Sciatic nerve (tissue), 2 donors: ENCODE data around the gene PNMA6E. TPM values are rescaled to one million over a fixed set of nuclear protein-coding genes. Genes with fewer than 3 reads are reported as not detected.
A peak's percentile ranks its signal among the peaks of the same experiment; 100 is the strongest.
"Not testable (repeated sequence)": the region's sequence is repeated elsewhere in the genome, so short reads cannot be mapped to it uniquely, and the experiment has no call there.

Experiments used
- ATAC-seq: fragments of 200-7000 bp; cut with Tn5 transposase; one replicate; pipeline ENCODE4 v1.9.1; 2020; ENCODE audit warnings: mild to moderate bottlenecking, moderate library complexity
- DNase-seq: peaks from one replicate; pipeline ENCODE4 v3.0.0-alpha.2; 2020; ENCODE audit warnings: low spot score
- intact Hi-C: fragments of 100-400 bp; cut with DNase I; formaldehyde crosslinking; loops from one replicate; pipeline ENCODE4 v1.14.2; 2022
- total RNA-seq: library from RNA; stranded (reverse); fragmentation: NEBNext Ultra II Directional; extraction: Animal tissue kit (Norgen Biotek cat#: 25700); gene quantifications from one replicate; pipeline ENCODE4 v1.2.1, GENCODE V29; 2021
- donor health status: DM: no; HTN: no; CAD: no.
- donor health status: DM: no; HTN: no; CAD: no.

PNMA6E gene
- total RNA-seq, 1 donor from 2014 or later = not detected

DNA sequence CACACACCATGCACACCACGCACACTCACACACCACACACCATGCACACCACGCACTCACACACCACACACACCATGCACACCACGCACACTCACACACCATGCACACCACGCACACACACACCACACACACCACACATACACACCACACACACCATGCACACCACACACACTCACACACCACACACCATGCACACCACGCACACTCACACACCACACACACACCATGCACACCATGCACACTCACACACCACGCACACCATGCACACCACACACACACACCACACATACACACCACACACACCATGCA is 11.7 kb downstream of the PNMA6E start:
- intact Hi-C loops, DNase-seq, ATAC-seq: not testable (repeated sequence)

DNA sequence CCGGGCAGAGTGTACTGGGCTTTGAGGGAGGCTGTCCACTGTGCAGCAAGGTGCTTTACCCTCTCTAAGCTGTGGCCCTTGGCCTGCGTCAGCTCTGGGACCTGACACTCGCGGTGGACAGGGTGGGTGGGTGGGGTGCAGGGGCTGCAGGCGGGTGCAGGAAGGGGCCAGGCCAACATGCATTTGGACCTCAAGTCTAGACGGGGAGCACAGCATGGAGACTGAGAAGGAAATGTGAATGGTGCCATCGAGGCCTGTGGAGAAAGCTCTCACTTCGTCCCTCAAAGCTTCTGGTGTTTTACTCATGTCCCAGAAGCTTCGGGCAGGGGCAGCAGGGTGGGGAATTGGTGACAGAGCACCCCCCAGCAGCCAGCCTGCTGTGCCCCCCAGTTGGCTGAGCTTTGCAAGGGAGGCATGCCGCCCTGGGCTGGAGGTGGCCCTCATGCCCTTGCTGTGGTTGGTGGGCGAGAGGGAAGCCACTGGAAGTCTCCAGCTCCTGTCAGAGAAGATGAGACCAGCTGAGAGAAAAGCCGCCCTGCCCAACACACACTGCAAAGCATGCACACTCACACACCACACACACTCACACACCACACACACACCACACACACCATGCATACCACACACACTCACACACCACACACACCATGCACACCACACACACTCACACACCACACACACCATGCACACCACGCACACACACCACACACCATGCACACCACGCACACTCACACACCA is 12.3 kb downstream of the PNMA6E start:
- no peak for ATAC-seq
- DNase-seq = no peak
- intact Hi-C loops = no loop called here

DNA sequence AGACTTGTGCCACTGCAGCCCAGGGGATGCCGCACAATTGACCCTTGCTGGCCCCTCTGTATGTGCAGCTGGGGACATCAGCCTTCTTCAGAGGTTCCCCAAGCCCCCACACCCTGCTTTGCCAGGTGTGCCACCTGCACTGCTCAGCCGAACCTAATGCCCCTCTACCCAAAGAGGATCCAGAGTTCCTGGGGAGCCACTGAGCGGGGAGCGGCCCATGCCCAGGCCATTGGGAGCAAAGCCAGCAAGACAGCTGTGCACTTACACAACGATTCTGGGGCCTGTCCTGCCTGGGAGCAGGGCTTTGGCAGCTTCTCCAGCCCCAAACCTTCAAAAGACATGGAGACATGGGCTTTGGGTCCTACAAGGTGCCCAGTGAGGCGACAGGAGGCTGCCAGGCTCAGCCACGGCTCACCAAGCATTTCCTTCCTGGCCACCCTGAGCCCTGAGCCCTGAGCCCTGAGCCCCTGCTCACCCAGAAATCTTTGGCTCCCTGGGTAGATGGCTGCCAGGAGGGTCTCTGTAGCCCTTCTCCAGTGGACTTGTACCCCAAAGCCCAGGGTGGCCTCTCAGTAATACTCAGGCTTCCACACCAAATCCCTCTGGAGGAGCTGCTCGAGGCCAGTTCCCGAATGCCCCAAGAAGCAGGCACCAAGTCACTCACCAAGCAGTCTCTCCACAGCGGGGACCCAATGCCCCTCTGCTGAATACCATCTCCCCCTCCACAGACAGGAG is 13.0 kb downstream of the PNMA6E start:
- DNase-seq (no peak), ATAC-seq (no peak)
- intact Hi-C loops = no loop called here

DNA sequence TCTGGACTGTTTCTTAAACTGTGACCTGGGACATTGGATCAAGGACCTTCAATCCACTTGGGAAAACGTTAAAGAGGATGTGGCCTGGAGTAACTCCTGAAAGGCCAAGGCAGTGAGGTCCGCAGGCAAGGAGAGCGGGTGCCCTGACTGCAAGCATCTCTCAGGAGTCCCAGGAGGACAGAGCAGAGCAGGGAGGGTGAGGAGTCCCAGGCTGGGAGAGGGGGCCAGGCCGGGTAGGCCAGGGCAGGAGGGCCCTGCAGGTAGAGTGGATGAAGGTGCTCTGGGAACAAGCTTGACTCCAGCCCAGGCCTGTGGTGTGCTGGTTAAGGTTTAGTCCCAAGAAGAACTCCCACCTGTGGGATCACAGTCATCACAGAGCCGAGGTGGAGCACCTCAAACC is 13.8 kb downstream of the PNMA6E start:
- intact Hi-C loops = no loop called here
- no peak for DNase-seq
- ATAC-seq = no peak

DNA sequence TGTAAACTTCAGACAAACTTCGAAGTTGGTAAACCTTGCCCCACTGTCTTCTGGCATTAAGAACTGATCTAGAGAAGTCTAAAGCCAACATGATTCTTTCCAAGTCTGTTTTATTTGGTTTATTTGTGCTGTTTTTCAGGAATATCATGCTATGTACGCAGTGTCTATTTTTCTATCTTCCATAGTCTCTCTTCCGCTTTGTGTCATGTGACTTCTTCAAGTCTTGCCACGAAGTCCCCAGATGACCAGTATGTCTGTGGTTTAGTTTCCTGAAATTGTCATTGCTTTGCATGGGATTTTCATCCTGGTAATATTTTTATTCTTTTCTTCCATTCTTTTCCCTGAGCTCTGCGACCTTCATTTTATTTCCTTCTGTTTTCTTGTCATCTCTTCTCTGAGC is 15.1 kb downstream of the PNMA6E start:
- intact Hi-C loops = no loop called here
- no peak for DNase-seq
- ATAC-seq = no peak

DNA sequence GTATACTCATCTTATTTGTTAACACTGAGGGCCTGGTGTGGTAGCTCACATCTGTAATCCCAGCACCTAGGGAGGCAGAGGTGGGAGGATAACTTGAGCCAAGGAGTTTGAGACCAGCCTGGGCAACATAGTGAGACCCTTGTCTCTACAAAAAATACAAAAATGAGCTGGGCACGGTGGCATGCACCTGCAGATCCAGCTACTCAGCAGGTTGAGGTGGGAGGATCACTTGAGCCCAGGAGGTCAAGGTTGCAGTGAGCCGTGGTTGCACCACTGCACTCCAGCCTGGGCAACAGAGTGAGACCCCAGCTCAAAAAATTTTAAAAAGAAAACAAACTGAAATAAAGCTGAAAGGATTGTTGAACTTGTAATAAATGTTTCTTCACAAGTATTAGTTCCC is 16.2 kb downstream of the PNMA6E start:
- intact Hi-C loops, DNase-seq, ATAC-seq: not testable (repeated sequence)

DNA sequence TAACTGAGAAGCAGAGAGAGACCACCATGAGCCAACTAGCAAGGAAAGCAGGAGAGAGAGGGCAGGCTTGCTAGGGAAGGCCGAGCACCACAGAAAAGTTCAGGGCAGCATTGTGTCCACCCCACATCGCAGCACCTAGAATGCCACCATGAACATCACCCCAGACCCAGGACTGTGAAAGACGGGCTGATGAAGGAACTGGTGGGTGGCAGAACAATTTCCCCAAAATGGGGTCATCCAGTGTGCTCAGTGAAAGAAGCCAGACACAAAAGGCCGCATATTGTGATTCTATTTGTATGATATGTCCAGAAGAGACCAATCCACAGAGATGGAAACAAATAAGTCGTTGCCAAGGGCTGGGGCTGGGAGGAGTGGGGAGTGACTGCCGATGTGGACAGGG is 16.8 kb downstream of the PNMA6E start:
- ATAC-seq (no peak), DNase-seq (no peak)
- intact Hi-C loops = no loop called here

DNA sequence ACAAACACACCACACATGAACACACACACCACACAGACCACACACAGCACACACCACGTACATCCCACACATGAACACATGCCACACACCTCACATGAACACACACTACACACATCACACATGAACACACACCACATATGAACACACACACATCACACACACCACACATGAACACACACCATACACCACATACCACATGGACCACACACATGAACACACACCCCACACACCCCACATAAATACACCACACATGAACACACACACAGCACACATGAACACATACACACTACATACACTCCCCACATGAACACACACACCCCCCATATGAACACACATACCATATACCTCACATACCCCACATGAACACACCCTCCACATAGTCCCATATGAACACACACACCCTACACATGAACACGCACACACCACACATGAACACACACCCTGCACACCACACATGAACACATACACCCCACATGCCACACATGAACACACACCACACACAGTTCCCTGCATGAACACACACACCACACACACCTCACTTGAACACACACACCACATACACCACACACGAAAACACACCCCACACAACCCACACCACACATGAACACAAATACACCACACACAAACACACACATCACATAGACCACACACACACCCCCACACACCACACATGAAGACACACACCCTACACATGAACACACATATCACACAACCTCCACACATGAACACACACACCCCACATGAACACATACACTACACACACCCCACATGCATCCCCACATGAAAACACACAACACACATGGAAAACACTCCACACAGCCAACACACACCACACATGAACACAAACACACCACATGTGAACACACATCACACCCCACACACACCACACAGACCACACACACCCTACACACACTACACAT is 18.3 kb downstream of the PNMA6E start:
- DNase-seq = no peak
- intact Hi-C loops = no loop called here
- no peak for ATAC-seq

DNA sequence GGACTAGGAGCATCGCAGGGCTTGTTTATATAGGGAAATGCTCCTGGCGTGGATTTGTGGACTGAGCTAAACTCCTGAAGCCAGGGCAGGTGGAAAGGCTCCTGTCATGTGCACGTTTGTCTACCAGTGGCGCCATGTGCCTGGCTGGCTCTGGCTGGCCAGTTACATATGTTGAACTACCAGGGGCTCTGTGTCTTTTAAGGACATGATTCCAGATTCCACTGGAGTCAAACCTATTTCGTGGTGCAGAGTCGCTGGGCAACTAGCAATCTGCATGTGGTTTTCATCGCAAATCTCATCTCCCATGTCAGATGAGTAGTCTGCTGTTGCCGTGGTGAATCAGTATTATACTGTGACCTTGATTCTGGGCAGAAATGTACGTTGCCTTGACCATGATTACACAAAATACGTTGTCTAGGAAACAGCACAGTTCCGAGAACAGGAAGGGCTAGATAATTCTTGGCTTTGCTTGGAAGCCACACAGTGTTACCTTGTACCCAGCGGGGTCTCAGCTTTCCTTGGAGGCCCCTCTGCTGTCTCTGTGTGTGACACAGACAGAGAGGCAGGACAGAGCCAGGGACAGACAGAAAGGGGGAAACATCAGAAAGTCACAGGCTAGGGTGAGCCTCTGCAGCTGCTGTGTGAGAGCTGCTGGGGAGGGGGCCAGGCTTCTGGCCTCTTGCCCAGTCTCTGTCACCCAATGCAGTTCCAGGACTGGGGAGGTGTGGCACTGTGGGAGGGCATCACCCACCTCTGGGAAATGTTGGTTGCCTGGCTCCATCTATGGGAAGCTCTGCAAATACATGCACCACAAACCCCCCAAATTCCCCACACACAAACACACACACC is 19.2 kb downstream of the PNMA6E start:
- intact Hi-C loops = no loop called here
- peak; percentile 71 for ATAC-seq

DNA sequence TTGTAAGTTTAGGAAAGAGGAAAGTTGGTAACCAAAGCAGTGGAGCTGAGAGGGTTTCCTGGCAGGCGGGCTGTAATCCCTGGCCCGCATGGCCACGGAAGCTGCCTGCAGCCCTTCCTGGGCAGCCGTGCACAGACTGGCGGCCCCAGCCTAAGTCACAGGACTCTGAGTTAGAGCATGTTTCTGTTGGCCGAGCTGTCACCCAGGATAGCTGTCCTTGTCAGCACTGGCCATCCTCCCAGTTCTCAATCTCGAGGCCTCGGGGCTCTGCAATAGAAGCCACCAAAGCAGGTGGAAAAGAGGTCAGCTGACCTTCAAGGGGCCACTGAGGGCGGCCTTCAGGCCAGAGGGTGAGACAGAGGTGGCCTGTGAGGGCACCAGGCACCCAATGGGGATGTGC is 20.5 kb downstream of the PNMA6E start:
- intact Hi-C loops = no loop called here
- DNase-seq = no peak
- ATAC-seq = peak; percentile 49

More for the DNA sequence above, 19.2 kb downstream of the PNMA6E start:
- no peak for DNase-seq

DNA sequence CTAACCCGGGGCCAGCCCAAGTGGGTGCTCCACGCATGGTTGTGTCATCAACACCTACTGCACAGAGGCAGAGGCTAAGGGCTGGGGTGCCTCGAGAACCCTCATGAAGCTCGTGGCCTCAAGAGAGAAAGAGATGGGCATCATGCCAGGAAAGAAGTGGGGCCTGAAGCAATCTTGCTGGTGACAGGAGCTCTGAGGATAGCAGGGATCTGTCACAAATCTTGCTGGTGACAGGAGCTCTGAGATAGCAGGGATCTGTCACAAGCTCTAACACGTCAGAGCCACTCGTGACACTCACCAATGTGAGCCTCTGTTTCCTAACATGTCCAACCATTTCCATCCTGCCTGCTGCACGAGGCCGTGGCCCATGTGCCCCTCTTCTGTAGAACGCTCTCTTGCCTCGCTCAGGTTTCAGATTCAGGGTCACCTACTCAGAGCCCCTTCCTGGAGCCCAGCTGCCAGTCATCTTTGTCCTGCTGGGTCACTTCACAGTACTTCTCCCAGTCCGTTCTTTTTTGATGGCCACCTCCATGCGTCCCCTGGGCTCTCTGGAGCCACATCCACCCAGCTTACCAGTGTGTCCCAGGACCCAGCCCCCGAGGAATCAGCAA is 21.1 kb downstream of the PNMA6E start:
- intact Hi-C loops = no loop called here
- no peak for DNase-seq
- ATAC-seq = no peak

DNA sequence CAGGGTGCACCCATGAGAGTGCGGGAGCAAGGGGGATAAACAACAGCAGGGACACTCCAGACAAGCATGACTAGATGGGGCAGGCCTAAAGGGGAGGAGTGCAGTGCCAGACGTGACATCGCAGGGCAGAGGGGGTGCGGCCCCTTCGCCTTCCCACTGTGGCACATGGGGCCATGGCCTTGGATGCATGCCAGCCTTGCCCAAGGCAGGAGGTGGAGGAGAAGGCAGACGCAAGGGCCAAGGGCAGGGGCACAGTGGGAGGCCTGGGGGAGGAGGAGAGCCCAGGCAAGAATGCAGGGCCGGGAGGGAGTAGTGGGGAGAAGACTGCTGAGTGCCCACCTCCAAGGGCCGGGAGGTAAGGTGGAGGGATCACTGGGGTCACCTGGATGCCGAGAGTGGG is 21.6 kb downstream of the PNMA6E start:
- DNase-seq (no peak), ATAC-seq (no peak)
- intact Hi-C loops = no loop called here

DNA sequence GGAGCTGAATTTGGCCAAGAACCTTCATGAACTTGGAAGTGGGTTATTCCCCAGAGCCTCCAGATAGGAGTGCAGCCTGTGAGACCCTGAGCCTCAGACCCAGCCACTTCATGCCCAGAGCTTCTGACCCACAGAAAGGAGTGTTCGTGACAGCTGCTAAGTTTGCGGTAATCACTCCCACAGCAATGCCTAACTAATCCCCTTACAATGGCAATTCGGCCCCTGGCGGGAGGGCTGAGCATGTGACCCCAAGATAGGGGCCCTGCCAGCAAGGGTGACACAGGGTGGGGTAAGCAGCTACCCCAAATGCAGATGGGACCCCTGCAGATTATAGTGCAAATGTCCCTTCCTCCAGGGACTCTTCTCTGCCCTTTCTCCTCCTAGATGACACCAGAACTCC is 22.5 kb downstream of the PNMA6E start:
- ATAC-seq (no peak), DNase-seq (no peak)
- intact Hi-C loops = no loop called here

DNA sequence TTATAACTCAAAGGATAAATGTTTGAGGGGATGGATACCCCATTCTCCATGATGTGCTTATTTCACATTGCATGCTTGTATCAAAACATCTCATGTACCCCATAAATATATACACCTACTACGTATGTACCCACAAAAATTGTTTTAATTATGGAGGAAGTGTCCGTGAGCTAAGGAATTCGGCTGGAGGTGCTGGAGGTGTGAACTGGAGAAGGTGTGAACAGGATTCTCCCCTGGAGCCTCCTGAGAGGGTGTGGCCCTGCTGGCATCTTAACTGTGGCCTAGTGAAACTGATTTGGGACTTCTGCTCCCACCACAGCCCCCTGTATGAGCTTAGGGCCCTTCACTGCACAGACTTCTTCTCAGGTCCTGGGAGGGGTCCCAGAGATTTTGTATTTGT is 23.4 kb downstream of the PNMA6E start:
- no peak for DNase-seq
- ATAC-seq = no peak
- intact Hi-C loops = no loop called here

DNA sequence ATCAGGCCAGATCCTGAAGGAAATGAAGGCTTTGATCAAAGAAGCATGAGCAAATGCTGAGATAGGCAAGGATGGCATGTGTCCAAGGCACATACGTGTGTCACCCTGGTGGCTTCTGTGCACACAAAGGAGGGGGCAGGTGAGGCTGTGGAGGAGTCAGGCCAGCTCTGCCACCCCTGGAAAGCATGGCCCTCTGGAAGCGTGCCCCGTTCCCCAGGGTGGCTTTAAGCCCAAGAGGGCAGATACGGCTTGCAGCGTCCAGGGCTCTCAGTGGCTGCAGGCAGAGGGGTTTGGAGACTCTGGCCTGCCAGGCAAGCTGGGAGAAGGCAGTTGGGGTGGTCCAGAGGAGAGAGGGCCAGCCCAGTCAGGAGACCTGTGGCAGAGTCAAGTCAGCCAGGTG is 25.6 kb downstream of the PNMA6E start:
- intact Hi-C loops = no loop called here
- no peak for ATAC-seq
- DNase-seq = no peak

DNA sequence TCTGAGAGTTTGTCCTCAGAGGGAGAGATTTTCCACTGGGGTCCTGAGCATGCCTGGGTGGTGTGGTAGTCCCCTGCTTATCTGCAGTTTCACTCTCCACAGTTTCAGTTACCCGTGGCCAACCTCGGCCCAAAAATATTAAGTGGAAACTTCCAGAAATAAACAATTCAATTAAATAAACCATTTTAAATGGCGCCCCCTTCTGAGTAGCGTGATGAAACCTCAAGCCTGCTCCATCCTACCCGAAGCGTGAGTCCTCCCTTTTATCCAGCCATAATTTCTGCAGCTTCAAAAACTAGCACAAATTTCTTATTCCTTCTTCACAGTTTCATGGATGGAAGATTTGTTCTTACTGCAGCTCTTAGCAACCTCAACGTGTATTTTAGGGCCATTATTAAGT is 26.7 kb downstream of the PNMA6E start:
- ATAC-seq (no peak), DNase-seq (no peak)
- intact Hi-C loops = no loop called here

DNA sequence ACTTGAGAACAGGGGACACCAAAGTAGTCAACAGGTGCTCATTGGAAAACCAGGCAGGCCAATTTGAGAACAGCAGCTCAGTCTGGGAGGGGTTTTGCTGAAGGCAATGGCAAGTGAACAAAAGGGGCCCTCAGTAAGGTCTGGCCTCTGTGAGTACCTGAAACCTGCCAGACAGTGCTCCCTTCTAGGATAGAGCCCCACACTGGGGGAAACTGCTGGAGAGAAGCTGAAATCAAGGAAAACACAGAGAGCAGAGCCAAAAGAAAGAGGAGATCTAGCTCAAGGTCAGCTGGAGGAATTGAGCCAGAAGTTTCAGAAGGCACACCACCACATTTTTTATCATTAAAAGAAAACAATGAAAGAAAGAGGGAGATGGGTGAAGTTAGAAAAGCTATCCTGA is 28.2 kb downstream of the PNMA6E start:
- ATAC-seq (no peak), DNase-seq (no peak)
- intact Hi-C loops = no loop called here

DNA sequence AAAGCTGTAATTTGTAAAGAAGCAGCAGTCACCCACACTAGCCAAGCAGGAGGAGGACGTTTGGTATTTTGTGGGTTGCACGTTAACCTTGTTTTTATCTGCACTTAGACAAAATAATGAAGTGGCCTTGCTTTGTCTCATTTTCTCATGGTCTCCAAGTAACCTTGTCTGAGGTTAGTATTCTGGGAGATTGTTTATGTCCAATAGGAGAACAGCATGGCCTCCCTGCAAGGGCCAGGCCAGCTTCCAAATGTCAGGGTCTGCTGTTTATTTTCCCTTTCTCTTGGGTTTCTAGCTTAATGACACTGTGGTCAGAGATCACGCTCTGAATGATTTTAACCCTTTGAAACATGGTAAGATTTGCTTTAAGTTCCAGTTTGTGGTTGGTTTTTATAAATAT is 29.9 kb downstream of the PNMA6E start:
- DNase-seq = no peak
- intact Hi-C loops = no loop called here
- no peak for ATAC-seq
